Measurements from ENCODE around the gene BDH1.
"Not testable (repeated sequence)": the region's sequence is repeated elsewhere in the genome, so short reads cannot be mapped to it uniquely, and the experiment has no call there.

BDH1 gene, protein sequence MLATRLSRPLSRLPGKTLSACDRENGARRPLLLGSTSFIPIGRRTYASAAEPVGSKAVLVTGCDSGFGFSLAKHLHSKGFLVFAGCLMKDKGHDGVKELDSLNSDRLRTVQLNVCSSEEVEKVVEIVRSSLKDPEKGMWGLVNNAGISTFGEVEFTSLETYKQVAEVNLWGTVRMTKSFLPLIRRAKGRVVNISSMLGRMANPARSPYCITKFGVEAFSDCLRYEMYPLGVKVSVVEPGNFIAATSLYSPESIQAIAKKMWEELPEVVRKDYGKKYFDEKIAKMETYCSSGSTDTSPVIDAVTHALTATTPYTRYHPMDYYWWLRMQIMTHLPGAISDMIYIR

DNA sequence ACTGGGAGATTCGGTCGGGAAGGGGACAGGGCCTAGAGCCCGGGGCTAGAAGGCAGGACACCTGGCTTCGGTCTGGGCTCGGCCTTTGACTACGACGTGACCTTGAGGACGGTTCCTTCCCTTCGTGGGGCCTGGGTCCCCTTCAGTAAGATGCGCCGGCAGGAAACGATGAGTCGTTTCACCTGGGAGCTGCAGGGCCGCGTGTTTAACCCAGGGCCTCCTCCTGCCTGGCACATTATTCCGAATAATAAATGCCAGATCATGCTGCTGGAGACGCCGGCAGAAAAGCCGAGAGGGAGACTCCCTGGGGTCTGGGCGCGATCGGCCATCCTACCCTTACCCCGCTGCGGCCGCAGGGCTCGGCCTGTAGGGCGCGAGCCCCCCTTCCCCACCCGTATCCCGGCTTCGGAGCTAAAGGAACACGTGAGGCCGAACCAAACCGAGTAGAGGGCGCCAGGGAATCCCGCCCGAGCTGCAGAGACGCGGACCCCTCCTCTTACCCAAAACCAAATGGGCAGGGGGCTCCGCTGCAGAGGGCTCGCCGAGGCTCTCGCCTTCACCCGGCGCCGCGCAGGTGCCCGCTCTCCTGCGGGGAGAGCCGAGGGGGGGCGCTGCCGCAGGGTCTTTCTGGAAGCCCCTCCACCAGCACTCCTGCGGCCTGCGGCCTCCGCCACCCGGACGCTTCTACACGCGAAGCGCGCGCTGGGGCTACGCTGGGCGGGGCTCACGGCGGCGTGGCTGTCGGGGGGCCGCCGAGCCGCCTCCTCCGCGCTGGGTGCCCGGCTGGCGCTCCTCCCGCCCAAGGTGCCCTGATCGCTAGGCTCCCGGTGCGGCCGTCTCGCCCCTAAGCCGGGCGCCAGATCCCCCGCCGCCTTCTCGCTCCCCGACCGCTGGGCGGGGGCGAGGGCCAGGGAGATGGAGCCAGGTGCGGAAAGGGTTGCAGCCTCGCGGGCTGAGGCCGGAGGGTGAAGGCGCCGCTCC is at the start of gene BDH1:
Gene BDH1 (minus strand): TSS at position 688 of the 981 bp plus-strand sequence. CDS start 9,525 bp downstream, outside the sequence.
- peak; percentile 36 for DNase-seq (ENCODE audit: low spot score)

DNA sequence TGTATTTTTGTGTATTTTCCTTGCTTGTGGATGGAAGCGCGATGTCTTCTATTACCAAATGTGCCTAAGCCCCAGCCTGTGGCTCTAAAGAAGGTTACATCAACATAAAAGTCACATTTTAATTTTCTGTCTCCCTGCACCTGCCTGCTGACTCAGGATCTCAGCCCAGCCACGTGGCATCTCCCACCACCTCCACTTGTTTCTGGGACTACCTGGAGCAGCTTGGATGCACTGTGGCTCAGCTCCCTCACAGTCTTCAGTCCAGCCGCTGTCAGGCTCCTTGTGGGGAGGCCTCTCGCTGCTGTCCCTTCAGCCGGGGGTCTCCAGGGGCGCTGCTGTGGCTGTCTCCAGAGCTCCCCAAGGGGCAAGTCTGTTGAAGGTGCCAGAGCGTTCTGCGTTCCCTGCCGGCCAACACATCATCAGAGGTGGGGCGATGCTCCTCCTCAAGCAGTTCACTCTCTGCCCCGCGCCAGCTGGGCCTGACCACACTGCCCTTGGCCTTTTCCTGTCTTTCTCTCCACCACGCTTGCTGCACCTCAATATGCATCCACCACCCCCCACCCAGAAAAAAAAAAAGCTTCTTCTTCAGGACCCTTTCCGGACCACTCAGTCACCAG is 47.7 kb upstream of the BDH1 start:
- no peak for DNase-seq (ENCODE audit: low spot score)

DNA sequence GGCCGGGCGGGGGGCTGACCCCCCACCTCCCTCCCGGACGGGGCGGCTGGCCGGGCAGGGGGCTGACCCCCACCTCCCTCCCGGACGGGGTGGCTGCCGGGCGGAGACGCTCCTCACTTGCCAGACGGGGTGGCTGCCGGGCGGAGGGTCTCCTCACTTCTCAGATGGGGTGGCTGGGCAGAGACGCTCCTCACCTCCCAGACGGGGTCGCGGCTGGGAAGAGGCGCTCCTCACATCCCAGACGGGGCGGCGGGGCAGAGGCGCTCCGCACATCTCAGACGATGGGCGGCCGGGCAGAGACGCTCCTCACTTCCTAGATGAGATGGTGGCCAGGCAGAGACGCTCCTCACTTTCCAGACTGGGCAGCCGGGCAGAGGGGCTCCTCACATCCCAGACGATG is 46.6 kb upstream of the BDH1 start:
- DNase-seq (ENCODE audit: low spot score), result not testable (repeated sequence)

DNA sequence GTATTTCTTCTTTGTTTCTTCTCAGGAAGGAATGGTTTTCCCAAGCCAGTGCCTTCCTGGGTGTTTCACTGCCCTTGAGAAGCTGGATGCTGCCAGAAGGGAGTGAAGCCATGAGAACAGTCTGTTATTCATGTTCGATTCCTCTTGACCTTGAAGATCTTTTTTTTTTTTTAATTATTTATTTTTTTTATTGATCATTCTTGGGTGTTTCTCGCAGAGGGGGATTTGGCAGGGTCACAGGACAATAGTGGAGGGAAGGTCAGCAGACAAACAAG is 45.7 kb upstream of the BDH1 start:
- not testable (repeated sequence) for DNase-seq (ENCODE audit: low spot score)

DNA sequence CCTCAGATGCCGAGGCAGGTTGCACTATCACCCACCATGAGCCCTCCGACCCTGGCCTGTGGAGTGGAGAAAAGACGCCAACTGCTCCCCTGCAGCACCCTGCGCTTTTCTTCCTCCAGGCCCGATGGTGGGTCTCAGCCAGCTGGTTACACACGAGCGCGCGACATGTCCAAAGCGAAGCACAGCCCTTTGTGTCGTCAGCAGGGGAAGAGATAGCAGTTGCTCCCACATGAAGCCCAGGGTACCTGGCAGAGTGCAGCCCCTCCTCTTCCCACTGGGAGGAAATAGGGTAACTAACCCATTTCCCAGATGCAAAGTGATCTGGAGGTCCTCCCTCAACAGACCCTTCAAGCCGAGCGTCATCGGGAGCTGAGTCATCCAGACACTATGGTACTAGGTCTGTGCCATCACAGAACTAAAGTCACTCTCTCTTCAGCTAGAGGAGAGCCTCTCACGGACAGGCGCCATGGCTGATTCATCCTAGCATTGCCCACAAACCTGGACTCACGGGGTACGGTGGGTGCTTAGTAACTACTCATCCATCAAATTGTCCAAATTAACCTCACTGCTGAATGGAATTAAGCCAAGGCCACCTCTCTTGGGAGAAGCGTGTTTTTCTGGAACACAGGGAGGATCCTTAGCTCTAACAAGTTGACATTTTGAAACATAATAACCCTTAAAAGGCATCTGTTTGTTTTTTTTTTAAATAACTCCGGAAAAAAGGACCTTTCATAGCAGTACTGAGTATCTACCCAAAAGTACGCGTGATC is 45.2 kb upstream of the BDH1 start:
- DNase-seq (ENCODE audit: low spot score), result no peak

DNA sequence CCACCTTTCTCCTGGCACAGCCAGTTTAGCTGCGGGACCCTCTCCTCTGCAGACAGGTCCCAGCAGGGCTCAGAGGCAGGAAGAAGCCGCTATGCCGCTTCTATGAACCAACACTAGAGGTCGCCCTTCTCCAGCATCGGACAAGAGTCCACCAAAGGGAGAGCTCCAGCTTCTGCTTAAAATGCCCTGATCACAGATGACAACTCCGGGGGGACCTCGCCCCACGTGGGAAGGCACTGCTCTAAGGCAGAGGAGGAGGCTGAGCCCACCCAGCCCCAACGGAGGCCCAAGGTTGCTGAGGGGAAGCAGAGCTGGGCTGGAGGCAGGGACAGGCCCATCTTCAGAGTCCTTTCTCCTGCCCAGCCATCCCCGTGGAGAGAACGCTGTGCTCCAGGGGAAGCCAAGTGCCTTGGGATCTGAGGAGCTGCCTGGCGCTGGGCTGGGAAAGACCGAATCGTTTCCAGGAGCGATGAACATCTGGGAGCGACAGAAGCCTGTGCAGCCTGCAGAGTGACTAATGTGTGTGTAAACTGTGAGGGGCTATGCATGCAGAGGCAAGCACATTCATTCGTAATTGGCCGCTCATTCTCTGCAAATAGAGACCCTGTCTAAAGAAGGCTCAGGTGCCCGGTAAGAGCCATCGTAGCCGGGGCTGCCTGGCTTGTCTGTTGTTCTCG is 43.5 kb upstream of the BDH1 start:
- DNase-seq (ENCODE audit: low spot score), result peak; percentile 77

DNA sequence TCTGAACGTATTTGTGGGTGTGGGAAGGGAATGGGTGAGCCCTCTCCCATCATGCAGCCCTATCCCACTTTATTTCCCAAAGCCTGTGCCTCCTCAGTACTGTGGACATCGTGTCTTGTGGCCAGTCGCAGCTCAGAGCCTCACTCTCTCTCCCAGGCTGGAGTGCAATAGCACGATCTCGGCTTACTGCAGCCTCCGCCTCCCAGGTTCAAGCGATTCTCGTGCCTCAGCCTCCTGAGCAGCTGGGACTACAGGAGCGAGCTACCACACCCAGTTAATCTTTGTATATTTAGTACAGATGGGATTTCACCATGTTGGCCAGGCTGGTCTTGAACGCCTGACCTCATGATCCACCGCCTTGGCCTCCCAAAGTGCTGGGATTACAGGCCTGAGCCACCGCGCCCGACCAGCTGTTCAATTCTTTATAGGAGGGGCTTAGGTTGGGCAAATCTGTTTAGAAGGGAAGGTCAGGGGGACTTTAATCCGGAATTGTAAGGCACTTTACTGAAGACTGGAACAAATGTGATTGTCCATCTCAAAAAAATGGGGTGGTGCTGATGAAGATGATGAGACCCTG is 42.7 kb upstream of the BDH1 start:
- DNase-seq (ENCODE audit: low spot score), result no peak

DNA sequence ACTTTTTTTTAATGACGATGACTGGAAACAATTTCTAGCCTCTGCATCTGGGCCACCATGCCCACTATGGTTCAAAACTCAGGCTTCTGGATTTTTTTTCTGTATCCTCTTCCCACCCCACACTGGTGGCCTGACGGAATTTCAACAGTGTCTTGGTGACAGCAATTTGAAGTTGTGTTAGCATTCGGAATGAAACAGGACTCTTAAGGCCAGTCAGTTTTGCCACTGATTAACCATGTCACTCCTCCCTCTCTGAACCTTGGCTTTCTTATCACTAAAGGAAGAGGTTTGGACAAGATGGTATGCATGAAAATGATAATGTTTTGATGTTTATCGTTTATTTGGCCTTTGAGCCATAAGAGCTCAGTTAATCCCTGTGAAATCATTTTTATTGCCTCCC is 41.6 kb upstream of the BDH1 start:
- DNase-seq (ENCODE audit: low spot score), result no peak

DNA sequence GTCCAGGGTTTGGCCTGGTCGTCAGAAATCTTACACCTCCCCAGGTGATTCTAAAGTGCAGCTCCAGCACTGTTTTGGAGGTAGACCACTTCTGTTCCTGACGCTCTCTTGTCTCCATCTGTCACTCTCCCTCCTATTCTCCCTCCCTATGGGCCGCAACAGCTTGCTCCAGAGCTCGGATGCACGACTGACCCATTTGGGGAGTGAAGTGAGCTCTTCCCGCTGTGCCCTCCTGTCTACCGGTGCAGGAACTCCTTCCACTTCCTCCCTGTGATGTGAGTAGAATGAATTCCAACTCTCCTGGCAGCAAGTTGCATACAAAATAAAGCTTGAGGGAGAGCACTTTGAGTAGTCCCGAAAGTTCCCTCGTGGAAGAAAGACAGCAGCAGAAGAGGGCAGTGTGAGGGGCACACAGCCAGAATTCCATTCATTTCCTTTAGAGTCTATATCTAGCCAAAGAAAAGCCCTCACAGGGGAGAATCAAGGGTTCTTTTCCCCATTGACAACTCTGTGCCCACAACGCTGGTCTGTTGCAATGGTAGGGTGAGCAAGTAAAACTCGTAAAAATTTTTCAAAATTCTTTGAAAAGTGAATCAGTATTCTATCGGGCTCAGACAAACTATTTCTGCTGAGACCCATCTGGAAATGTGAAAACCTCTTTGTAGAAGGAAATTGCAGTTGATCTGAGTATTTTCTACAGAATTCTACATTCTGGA is 39.9 kb upstream of the BDH1 start:
- no peak for DNase-seq (ENCODE audit: low spot score)

DNA sequence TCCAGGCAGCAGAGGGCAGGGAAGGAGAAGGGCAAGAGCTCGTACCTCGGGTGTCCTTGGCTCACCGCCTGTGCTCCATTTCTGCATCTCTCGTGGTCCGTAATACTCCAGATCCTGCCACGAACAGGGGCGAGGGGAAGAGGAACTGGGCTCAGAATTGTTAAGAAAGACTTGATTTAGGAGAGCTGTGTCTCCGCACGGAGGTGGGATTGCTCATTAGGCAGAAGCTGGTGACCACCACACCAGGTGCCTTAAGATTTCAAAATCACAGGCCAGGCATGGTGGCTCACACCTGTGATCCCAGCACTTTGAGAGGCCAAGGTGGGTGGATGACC is 37.2 kb upstream of the BDH1 start:
- DNase-seq (ENCODE audit: low spot score), result no peak

DNA sequence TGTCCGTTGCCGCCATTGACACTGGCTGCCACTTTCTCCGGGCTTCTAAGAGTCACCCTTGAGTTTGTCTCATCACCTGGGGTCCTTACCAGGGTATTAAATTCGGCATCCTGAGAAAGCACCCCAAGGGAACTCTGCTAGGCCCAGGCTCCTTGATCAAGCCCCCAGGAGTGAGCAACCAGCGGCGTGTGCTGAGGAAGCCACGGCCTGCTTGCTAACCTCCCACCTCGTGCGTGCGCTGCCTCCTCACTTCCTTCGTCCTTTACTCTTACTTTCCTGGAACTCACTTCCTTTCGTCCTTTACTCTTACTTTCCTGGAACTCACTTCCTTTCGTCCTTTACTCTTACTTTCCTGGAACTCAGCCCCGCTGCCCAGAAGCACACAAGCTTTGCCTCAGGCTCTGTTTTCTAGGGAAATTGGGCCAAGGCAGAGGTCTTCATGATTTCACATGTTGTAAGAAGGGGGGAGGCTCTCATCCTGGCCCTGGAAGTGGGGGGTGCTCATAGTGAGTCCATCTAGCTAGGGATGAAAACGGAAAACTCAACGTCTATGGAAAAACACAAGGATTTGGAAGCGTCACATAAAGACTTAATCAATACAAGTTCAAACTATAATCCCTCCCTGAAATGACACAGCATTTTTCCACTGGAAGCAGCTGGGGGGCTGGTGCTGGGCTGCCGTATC is 36.7 kb upstream of the BDH1 start:
- peak; percentile 18 for DNase-seq (ENCODE audit: low spot score)

DNA sequence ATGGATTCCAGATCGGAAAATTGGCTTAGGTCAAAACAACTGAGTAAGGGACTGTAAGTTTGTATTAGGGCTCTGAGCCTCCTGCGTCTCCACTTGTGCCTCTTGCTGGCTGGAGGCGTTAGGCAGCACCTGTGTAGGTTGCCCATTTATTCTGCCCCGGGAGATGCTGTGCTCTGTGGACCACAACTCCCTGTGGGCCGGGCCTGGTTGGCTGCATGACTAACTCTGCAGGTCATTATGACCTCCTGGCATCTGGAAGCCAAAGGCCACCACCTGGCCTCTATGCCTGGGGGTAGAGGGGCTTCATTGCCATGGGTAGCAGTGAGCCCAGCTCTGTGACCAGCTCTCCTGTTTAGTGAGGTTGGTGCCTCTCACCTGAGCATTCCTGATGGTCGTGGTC is 36.0 kb upstream of the BDH1 start:
- no peak for DNase-seq (ENCODE audit: low spot score)

DNA sequence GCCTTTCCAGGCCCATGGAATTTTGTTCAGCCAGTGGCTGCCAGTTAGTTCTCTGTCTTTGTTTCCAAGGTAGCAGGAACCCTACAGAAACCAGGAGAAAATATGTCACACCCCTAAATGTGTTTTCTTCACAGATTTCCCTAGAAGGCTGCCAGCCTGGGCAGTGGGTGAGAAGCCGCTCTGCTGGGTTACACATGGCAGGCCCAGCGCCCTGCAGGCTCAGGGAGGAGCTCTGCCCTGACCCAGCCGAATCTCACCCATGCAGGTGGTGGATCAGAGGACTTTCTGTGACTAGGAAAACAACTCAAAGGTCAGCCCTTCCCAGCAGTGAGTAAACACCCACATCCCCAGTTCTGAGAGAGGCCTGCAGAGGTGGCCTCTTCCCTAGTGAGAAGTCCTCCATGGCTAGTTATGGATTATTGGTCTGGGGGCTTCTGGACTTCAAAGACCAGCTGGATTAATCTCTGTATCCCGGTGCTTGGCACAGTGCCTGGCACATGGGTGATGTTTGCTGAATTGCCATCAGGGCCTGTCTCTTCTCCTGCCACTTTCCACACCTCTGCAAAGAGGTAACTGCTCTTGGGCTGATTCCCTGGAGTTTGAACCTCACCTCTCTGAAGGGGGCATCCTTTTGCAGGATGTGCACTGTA is 34.7 kb upstream of the BDH1 start:
- no peak for DNase-seq (ENCODE audit: low spot score)

DNA sequence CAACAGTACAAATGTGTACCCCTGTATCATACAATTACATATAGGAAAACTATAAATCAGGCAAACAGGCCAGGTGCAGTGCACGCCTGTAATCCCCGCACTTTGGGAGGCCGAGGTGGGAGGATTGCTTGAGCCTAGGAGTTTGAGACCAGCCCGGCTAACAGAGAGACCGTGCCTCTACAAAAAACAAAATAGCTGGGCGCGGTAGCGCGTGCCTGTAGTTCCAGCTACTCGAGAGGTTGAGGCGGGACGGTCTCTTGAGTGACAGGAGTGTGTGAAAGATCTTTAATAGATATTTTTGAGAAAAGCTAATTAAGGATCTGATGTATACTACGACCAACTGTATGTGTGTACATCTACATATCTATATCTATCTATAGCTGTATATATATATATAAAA is 33.8 kb upstream of the BDH1 start:
- no peak for DNase-seq (ENCODE audit: low spot score)

DNA sequence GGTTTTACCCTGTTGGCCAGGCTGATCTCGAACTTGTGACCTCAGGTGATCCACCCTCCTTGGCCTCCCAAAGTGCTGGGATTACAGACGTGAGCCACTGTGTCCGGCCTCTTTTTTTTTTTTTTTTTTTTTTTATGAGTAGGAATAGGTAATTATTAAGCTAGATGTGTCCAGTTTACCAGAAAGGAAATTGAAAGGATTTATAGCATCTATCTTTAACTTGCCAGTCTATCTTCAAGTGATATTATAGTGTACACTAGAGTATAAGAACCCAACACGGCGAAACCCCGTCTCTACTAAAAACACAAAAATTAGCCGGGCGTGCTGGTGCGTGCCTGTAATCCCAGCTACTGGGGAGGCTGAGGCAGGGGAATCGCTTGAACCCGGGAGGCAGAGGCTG is 31.0 kb upstream of the BDH1 start:
- DNase-seq (ENCODE audit: low spot score), result not testable (repeated sequence)

DNA sequence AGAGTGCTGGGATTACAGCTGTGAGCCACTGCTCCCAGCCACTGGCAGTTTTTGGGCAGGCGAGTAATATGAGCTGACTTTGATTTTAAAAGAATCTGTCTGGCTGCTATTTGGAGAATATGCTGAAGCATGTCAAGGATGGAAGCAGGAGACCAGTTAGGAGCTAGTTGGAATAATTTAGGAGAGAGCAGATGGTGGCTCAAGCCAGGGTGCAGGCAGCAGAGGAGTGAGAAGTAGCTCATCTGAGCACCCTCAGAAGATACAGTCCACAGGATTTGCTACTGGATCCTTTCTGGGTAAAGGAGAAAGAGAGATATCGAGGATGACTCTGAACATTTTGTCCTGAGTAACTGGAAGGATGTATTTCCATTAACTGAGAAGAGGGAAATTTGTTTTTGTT is 30.4 kb upstream of the BDH1 start:
- DNase-seq (ENCODE audit: low spot score), result no peak

DNA sequence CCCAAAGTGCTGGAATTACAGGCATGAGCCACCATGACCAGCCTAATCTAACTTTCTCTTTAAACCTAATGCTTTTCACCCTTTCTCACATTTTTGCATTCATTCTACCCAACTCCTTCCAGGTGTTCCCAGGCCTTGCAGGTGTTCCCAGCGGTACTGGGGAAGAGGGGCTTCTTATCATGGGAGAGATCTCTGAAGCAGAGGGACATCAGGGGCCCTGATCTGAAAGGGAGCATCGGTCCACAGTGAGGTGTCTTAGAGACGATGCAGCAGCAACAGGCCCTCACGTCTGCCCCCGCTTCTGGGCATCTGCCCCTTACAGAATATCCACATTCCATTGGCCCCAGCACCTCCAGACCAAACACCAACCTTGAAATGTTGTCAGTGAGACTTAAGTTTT is 29.0 kb upstream of the BDH1 start:
- DNase-seq (ENCODE audit: low spot score), result no peak

DNA sequence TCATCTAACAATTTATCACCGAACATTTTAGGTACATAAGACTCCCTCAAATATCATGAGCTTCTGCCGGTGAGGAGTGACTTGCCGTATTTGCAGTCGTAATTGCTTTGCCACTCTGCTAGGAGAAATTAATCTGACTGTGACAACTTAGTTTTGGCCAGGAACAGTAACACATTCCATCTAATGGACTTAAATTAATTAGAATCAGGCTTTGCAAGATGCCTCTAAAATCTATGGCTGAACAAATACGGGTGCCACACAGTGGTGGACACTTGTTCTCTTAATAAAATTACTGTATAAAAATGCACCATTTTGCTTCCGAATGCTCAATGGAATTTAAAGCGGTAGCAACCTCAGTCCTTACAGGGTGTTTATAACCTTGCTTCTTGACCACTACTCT is 27.6 kb upstream of the BDH1 start:
- no peak for DNase-seq (ENCODE audit: low spot score)

DNA sequence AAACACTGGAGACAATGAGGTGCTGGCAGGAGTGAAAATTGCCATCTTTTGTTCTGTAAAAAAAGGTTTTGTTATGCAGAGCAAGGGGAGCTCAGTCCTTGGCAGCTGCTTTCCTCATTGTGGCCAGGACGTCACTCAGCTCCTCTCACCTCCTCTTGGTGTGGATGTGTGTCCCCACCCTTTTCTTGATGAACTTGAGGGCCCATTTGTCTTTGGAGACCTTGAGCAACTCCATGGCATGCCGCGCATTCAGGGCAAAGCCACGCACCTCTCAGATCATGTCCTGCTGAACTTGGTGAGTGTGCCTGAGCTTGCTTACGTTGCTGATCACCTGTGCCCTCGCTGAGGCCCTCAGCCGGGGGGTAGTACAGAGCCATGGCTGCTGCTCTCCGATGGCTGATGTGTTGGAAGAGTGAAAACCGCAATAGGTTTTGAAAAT is 24.5 kb upstream of the BDH1 start:
- DNase-seq (ENCODE audit: low spot score), result no peak

DNA sequence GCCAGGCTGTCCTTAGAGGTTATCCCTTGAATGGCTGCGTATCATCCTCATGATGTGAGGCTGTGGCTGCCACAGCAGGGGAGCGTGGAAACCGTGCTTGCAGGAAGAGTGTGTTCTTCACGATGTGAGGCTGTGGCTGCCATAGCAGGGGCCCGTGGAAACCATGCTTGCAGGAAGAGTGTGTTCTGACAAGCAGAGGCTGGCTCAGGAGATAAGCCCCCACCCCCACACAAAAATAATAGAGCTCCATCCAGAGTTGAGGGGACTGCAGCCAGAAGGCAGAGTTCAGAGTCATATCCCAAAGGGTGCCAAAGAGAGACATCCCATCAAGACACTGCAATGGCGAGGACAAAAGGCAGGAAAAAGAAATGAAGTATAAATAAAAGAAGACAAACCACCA is 22.6 kb upstream of the BDH1 start:
- DNase-seq (ENCODE audit: low spot score), result no peak
